Measurements from ENCODE around the gene CSNK1E.

CSNK1E gene

DNA sequence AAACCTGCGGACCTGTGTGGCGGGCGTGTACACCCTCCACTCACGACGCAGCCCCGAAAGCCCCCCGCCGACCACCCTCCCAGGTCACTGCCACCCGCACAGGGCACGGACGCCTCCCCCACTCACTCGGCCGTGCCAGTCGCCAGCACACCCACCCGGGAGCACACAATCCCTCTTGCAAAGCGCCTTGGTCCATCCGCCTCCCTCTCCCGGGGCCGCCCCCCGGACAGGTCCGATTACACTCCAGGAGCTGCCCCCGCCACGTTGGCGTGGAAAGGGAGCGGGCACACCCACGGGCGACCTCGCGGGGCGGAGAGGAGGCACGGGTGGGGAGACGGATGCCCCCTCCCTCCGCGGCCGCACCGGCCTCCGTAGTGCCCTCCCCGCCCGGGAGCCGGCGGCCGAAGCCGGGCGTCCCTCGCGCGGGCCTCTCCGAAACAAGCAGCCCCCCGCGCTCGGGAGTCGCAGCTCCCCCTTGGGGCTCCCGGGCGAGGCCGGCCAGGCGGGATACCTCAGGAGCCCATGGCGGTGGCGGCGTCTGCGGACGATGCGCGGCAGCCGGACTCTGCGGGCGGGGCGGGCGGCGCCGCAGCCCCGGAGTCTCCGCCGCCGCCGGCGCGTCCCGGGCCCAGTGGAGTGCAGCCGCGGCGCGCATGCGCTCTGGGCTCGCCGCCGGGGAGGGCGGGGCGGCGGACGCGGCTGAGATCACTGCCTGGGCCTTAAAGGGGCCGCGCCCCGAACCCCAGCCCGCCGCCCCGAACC, 44.7 kb downstream of the CSNK1E start, which contains the start of gene TMEM184B:
Gene TMEM184B (minus strand): TSS at position 638 of the 762 bp plus-strand sequence. CDS start 25,049 bp downstream, outside the sequence.
- DNase-seq = peak; percentile 84 to 88

DNA sequence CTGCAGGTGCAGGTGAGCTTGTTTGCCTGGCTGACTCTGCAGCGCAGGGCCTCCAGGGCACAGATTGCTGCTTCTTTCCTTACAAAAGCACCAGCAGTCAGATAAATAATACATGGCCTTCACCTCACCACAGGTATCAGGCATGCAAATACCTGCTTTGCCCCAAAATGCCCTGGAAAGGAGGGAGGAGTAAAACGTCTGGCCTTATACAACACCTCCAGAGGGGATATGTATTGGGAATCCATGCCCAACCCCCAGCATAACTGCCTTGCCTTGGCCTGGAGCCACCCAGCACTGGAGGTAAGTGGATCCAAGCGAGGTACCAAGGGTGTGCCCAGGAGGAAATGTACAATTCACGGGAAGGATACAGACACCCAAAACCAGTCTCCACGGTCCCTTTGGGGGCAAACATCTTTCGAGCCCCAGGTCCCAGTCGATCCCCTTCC, 45.3 kb downstream of the CSNK1E start:
- DNase-seq = no peak

DNA sequence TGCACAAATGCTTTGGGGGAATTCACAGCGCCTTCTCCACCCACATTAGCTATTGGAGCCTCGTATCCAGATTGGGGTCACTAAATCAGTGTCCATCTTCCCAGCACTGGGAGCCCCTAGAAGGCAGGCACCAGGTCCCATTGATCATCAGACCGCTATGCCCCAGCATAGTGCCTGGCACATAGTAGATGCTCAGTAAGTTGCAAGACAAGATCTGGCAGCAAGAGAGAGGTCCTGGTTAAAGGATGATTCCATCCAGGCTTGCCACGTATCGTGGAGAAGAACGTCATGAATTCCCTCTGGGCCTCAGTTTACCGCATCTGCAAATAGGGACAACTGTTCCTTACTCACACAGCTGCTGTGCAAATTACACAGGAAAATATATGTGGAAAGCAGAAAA, 46.1 kb downstream of the CSNK1E start:
- DNase-seq = no peak

DNA sequence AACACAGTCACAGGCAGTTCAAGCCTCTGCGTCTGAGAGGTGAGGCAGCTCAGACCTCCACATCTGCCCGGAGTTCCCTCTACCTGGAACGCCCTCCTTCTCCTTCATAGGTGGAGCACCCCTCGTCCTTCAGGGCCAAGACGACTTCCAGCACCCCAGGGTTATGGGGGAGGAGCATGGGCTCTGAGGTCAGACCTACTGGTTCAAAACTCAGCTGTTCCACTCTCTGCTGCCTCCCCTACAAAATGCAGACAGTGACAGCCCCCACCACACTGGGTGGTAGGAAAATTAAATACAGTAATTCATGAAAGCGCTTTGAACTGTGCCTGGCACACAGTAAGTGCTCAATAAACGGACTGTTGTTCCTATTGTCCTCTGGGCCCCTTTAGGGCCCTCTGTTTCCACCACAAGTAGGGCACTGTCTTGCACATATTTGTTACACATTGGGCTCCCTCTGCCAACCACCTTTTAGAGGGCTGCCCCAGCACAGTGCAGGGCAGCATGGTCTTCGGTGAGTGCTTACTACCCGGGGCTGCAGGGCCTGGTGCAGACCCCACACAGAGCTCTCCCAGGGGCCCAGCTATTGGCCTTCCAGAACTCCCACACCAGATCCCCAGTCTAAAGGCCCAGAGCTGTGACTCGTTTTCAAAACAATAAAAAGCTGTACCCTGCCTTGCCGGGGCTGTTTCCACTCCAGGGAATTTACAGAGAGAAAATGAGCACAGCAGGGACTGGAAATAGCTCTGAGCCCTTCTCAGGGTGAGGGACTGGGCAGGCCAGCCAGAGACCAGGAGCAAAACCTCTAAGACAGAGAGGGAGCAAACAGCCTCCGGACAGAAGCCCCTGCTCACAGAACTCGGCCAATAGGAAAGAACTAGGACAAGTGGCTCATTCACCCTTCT, 46.9 kb downstream of the CSNK1E start:
- no peak for DNase-seq

DNA sequence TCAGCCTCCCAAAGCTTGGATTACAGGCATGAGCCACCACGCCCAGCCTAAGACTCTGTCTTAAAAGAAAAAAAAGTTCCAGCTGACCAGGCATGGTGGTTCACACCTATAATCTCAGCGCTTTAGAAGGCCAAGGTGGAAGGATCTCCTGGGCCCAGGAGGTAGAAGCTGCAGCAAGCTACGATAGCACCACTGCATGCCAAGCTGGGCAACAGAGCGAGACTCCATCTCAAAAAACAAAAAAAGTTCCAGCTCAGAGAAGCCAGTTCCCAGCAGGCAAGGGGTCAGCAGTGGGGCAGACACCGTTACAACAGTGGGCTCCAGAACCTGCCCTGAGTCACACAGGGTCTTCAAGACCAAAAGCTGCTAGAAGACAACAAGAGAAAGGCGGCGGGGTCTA, 47.8 kb downstream of the CSNK1E start:
- DNase-seq = no peak

DNA sequence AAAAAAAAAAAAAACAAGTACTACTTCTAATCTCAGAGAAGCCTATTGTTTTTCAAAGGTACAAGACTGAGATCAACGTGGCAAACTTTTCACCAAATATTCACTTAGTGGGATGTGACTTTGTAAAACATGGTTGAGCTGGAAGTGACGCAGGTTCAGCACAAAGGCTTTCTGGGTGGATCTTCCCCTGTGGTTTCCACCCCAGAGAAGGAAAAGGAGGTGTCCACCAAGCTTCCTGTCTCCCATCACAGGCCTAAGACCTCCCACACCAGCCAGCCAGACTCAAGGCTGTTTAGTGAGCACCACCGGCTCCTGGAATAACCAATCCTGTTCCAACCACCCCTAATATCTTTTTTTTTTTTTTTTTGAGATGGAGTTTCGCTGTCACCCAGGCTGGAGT, 50.1 kb downstream of the CSNK1E start:
- peak; percentile 38 to 44 for DNase-seq

DNA sequence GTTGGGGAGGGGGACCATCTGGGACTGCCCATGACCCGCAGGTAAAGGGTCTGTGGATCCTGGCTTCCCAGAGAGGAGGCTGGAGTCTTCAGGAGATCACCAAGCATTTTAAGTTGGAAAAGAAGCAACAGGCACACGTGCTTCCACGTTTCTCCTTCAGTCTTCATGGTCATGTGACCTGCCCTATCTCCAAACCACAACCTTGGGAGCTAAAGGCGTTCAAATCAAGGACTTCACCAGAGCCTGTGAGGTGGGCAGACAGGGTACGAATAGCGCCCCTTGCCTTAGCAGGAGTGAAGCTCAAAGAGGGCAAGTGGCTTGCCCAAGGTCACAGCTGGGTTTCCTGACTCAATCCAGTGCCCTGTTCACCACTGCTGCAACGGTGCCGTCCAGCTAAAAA, 51.1 kb downstream of the CSNK1E start:
- no peak for DNase-seq

DNA sequence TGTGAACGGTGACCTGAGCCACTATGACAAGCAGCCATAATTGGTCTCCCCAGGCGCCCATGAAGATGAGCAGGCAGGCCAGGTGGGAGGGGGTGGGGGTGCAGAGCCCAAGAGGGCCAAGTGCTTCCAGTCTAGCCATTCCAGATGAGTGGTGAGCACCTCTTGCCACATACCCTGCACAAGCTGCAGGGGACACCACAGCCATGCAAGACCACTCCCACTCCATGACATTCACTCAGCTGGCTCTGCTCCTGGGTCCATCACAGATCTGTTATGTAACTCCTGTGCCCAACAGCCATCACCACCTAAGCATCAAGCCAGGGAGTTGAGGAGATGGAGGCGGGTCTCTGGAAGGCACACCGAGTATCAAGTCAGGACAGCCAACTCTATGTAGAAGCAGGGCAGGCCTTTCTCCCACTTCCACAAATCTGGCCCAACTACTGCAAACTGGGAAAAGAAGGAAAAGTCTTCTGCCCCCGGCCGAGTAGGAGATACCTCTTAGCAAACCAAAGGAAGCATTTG, 52.9 kb downstream of the CSNK1E start:
- no peak for DNase-seq

DNA sequence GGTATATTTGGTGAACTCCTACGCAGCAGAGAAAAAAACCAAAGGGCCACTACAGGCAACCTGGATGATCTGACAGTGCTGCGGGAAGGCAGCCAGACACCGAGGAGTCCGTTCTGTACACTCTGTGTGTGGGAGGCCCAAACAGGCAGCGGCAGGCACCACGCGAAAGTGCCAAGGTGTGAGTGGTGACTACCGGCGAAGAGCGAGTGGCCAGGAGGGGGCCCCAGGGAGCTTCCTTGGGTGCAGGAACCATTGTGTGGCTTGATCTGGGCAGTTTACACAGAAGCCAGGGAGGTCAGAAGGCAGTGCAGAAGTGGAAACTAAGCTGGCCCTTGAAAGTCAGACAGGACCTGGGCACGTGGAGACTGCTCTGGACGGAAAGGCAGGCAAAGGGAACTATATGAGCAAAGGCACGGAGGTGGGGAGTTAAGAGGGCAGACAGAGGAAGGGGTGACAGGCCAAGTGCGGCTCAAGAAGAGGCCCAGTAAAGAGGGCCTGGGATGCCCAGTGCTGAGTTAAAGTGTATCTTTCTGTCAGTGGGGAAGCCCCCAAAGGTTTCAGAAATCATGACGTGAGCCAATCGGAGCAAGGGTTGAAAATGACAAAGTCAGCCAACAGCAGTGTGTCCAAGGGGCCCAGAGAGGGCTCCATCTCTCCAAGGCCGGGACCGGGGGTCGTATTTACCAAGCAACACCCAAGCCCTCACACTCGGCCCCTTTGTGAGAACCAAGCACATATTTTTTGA, 55.0 kb downstream of the CSNK1E start:
- DNase-seq = peak; percentile 65 to 70

DNA sequence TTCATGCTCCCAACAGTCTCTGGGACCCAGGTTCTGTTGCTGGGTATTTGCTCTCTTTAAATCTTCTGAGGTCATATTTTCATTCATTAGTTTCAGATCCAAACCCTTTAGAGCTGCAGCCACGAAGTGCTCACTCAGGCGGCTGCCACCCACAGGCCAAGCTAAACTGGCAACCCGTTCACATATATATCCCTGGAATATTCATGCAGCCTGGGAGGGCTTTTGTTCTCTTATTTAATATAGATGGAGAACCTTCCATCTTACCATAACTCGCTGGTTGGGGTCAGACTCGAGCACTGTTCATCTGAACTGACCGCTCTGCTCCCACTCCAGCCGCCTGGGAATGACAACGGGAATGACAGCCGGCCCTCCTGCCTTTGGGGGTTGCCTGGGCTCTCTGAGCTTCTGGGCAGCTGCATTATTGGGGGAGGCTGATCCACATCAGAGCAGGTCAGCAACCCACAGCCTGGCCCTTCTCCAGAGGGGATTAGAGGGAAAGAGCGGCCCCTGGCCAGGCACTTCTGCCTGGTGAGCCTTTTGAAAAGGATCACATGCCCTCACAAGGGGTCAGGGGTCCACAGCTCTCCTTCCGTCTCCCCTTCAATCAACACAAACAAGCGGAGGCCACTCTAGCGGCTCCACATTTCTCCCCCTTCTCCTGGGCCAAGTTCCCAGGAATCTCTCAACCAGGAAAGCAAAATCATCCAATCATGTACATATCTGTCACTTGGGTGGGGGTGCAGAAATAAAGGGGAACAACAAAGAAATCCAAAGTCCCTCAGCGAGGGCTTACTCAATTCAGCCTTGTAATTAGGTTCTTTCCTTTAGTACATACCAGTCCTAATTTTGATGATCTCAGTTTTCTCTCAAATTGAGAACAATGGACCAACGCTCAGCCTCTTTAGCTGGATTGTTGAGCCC, 56.2 kb downstream of the CSNK1E start:
- DNase-seq = no peak

DNA sequence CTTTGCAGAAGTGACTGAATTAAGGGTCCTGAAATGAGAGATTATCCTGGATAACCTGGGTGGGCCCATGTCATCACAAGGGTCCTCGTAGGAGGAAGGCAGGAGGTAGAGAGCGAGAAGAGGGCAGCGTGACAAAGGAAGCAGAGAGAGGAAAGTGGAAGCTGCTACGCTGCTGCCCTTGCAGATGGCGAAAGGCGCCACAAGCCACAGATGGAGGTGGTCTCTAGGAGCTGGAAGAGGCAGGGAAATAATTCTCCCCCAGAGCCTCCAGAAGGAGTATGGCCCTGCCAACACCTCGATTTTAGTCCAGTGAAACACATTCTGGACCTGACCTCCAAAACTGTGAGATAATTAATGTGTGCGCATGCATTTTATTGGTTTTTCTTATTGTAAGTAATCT, 57.9 kb downstream of the CSNK1E start:
- no peak for DNase-seq

DNA sequence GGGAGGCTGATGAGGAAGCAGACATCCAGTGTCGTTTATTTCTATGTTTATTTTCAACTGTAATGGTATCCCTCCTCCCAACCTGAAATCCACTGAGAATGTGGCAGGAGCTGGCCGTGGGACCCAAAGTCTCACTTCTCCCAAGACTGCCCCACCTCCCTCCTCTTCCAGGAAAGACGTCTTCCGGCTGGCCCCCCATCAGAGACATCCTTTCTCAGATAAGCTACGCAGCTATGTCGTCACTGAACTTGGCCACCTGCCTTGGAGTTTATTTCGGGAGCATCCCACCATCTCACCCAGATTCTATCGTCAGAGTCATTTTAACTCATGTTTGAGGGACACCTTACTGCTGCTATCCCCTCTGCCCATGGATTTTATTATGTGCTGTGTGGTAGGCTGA, 58.3 kb downstream of the CSNK1E start:
- DNase-seq = no peak

DNA sequence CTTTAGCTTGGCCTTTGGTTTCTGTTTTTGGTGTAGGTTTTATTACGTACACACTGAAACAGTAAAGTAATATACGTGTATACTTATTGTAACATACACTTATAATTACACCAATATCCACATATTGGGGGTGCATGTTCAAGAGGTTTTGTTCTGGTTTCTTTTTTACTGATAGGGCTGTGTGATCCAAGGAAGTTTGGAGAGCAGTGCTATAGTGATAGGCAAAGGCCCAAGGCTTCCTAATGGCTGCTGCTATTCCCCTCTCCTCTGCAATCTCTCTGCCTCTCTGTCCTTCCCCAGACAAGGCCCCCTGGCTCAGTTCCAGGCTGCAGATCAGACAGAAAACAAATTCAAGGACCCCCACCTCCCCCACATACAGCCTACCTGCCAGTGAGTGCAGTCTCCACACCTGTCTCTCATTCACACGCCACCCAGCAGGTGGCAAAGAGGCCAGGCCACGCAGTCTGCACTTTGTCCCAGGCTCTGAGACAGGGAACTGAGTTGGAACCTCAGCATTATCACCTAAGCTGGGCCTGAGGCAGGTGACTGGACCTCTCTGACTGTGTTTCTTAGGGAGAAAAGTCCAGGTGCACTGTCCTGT, 59.5 kb downstream of the CSNK1E start:
- no peak for DNase-seq

DNA sequence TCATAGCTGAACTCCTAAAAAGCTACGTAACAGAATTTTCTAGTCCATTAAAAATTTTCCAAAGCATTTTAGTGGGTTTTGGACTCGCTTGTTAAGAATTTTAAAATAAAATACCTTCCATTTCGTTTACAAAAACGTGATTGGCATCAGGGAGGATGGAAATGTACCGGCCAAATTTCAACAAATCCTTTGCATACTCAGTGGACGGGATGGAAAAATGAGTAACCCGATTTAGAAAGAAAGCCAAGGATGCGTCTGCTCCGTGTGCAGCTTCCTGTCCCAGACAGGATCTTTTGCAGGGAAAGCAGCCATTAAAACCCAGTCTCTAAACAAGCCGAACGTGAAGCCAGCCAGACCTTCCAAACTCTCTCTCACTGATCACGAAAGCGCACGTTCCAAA, 60.1 kb downstream of the CSNK1E start:
- no peak for DNase-seq

DNA sequence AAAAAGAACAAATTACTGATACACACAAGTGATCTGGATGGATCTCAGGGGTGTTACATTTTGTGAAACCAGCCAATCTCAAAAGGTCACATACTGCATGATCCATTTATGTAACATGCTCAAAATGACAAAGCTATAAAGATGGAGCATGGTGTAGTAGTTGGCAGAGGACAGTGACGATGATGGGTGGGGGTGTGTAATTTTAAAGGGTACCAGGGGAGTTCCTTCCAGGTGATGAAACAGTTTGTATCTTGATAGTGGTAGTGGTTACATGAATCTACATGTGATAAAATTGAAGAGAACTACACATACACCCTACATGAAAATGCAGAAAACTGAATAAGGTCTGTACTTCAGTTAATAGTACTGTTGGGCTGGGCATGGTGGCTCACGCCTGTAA, 61.5 kb downstream of the CSNK1E start:
- no peak for DNase-seq

DNA sequence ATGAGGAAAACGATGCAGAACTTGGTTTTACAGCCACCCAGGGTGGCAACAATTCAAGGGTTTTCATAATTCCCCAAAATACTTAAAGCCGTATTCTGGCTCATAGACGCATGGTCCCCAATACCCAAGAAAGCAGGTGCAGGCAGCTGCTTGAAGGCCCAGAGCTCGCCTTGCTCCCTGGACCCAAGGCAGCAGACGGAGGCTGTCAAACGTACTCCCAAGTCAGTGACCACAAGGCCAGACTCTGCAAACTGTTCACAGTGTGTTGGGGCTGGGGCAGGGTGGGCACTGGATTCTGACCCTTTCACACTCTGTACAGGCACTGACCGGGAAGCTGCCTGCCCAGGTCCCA, 65.9 kb downstream of the CSNK1E start:
- DNase-seq = no peak

DNA sequence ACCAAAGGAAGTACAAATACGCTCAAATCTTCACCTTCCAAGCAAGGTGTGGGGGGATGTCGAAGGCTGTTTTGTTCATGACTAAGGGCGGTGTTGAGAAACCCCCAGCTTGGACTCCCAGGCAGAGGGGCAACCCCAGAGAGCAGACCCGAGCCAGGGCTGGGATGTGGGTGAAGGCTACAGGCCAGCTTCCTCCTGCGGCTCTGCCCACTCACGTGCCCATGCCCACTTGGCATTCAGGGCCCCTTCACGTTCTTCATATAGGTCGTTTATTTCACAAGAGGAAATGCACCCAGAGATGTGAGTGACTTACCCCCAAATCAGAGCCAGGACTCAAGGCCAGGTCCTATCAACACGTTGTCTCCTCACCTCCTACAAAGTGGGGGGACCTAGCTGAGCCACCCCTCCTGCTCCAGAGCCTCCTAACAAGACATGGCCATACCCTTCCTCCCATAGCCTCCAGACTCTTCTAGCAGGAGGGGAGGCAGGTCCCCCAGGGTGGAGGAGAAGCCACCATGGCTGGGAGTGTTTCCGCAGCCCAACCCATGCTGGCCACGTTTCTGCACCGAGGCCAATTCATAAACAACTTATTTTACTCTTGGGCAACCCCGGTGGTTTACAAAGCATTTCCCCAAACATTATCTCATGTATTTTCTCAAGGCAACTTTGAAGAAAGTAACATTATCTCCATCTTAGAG, 66.4 kb downstream of the CSNK1E start:
- no peak for DNase-seq

DNA sequence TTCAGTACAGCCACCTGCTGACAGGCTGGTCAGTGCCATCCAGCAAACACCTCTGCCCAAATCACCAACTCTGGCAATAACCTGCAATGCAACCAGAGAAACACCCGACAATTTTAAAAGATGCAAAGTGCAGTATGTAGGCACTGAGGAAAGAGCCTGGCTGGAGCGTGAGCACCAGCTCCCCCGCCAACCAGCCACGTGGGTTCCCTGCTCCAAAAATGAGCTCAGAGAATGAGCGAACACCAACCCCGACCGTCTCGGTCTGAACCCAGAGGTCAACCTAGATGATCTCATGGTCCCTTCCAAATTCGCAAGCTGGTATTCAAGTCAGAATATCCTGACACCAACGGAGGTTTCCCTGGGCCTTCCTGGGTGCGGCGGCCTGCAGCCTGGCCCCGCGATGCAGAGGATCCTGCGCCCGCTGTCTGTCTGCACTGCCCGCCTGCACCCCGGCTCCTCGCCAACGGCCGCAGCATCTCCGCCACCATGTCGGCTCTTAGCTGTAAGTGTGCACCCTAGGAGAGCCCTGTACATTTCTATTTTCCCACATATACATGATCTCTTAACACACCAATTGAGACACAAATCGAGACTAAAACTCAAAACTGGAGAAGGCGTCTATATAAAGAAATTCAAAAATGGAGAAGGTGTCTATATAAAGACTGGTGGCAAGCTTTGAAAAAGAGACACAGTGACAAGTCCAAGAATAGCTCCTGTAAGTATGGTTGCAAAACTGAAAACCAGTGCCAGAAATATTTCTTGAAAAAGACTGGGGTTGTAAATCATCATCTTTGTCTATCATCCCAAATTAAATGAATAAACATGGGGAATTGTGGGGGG, 67.2 kb downstream of the CSNK1E start:
- DNase-seq = no peak

DNA sequence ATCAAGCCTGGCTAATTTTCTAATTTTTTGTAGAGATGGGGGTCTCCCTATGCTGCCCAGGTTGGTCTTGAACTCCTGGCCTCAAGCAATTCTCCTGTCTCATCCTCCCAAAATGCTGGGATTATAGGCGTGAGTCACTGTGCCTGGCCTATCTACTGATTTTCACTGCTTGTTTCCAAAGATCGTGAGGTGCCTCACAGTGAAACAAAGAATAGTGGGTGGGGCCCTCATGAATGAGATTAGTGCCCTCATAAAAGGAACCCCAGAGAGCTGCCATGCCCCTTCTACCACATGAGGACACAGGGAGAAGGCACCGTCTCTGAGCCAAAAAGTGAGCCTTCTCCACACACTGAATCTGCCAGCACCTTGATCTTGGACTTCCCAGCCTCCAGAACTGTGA, 67.9 kb downstream of the CSNK1E start:
- DNase-seq = no peak

DNA sequence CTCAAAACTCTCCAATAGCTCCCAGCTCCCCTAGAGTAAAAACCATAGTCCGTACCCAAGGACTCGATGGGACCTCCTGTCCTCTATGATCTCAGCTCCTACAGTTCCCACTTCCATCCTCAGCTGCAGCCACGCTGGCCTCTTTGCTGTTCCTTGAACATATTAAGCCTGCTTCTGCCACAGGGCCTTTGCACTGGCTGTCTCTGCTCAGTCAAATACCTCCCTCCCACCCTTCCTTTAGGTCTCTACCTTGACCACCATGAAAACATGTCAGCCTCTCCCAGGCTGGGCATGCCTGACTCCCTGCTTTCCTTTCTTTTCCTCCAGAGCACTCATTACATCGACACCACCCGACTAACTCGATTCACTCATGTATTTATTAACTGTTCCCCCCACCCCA, 69.0 kb downstream of the CSNK1E start:
- DNase-seq = no peak

Measured in activated T-cell treated with anti-CD3 and anti-CD28 coated beads, Interleukin-2, amount 50 U/mL, for 48 hours (primary cell).